MM.1S (cell line): ENCODE results near the gene B4GALT3.

Experiments used
- DNase-seq: peaks from one replicate; pipeline ENCODE4 v3.0.0-alpha.2; 2015
- H2AFZ ChIP-seq: fragments of 300-600 bp; sonication (generic); 2 replicates; pipeline ENCODE4 v1.6.0; 2016; ENCODE audit warnings: antibody characterized with exemption, low read length
- H3F3A ChIP-seq: fragments of 300-600 bp; sonication (generic); 2 replicates; pipeline ENCODE4 v1.6.1; 2016; ENCODE audit warnings: mild to moderate bottlenecking, antibody characterized with exemption, low read length, moderate library complexity, mixed read lengths; ENCODE audit not compliant: insufficient read depth
- H3K27ac ChIP-seq: fragments of 300-600 bp; sonication (generic); 2 replicates; pipeline ENCODE4 v1.5.1; 2016; ENCODE audit warnings: mild to moderate bottlenecking, low read length
- H3K27me3 ChIP-seq: fragments of 300-600 bp; sonication (generic); replicated peaks from 2 replicates; pipeline ENCODE4 v1.6.0; 2016; ENCODE audit warnings: low read length; ENCODE audit not compliant: insufficient read depth
- H3K36me3 ChIP-seq: fragments of 300-600 bp; sonication (generic); replicated peaks from 2 replicates; pipeline ENCODE4 v1.6.1; 2016; ENCODE audit warnings: mild to moderate bottlenecking, low read length, mixed read lengths; ENCODE audit not compliant: insufficient read depth
- H3K4me1 ChIP-seq: fragments of 300-600 bp; sonication (generic); 2 replicates; pipeline ENCODE4 v1.6.1; 2016; ENCODE audit warnings: low read length, mixed read lengths
- H3K4me2 ChIP-seq: fragments of 300-600 bp; sonication (generic); 2 replicates; pipeline ENCODE4 v1.6.0; 2016; ENCODE audit warnings: low read depth, low read length
- H3K4me3 ChIP-seq: fragments of 300-600 bp; sonication (generic); 2 replicates; pipeline ENCODE4 v1.5.1; 2016; ENCODE audit warnings: low read length, mixed read lengths
- H3K79me2 ChIP-seq: fragments of 300-600 bp; sonication (generic); 2 replicates; pipeline ENCODE4 v1.6.1; 2016; ENCODE audit warnings: mixed run types, low read length, mixed read lengths
- H3K9ac ChIP-seq: fragments of 300-600 bp; sonication (generic); 2 replicates; pipeline ENCODE4 v1.6.1; 2016; ENCODE audit warnings: low read length, mixed read lengths
- H3K9me2 ChIP-seq: fragments of 300-600 bp; sonication (generic); replicated peaks from 2 replicates; pipeline ENCODE4 v1.6.1; 2016; ENCODE audit warnings: mild to moderate bottlenecking, low read length, mixed read lengths; ENCODE audit not compliant: insufficient read depth
- H3K9me3 ChIP-seq: fragments of 300-600 bp; sonication (generic); replicated peaks from 2 replicates; pipeline ENCODE4 v1.6.1; 2016; ENCODE audit warnings: mild to moderate bottlenecking, low read length, mixed read lengths; ENCODE audit not compliant: insufficient read depth
- H4K20me1 ChIP-seq: fragments of 300-600 bp; sonication (generic); 2 replicates; pipeline ENCODE4 v1.6.1; 2016; ENCODE audit warnings: mild to moderate bottlenecking, low read length, moderate library complexity, mixed read lengths; ENCODE audit not compliant: insufficient read depth
- EZH2 ChIP-seq: fragments of 300-600 bp; sonication (generic); optimal IDR thresholded peaks from 2 replicates; pipeline ENCODE3; 2017; ENCODE audit warnings: low read depth, mild to moderate bottlenecking, antibody characterized with exemption, low read length, mixed read lengths
- EZH2phosphoT487 ChIP-seq: fragments of 300-600 bp; sonication (generic); IDR thresholded peaks from 2 replicates; pipeline ENCODE4 v1.6.1; 2018; ENCODE audit warnings: antibody characterized with exemption, low read length
- TF ChIP-seq, protein P1 (sequence below): fragments of 300-600 bp; sonication (generic); IDR thresholded peaks from 2 replicates; pipeline ENCODE4 v1.5.1; 2016; ENCODE audit warnings: antibody characterized with exemption, low read length, mixed read lengths

Gene B4GALT3

DNA sequence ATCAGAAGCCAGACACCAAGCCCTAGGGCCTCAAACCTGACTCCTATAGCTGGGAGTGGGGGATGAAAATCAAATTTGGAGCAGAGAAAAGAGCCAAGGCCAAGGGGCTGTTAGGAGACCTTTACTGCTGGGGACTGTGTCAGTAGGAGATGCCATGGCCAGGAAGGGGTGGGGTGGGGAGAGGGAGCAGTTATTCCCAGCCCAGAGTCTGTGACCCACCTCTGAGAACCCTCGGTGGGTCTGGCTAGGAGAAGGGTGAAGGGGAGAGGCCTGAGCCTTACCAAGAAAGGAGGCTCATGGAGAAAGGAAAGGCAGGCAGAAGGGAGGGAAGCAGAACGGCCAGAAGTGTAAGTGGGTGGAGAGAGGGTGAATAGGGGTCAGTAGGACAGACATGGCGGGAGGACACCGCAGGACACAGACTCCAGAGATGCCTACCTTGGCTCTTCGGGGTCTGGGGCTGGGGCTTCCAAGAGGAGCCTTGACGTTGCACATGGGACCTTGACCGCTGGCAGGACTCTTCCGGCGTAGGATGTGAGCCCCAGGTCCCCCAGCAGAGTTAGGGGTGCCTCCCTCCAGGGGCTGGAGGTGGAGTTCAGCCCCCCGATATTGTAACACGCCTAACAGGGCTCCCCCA, 20.4 kb upstream of the B4GALT3 start:
- DNase-seq: no peak
- Histone ChIP-seq H2AFZ (no peak overlapping the region), H3K4me1 (peaks cover 19% of the 10 kb centered on the region), H3K9me3 (no peaks in the 10 kb centered on the region), H3F3A (0 out of 2 replicates have a peak, but pooled peaks cover 4% of the 10 kb centered on the region), H3K4me2 (no peak overlapping the region), H3K79me2 (peaks cover 9% of the 10 kb centered on the region), H3K9ac (no peak overlapping the region), H3K36me3 (no peaks in the 10 kb centered on the region), H3K9me2 (no peaks in the 10 kb centered on the region), H3K4me3 (no peak overlapping the region), H4K20me1 (no peaks in the 10 kb centered on the region), H3K27ac (no peak overlapping the region), H3K27me3 (no peaks in the 10 kb centered on the region)
- TF ChIP-seq EZH2 (no peak), EZH2phosphoT487 (no peak)
- TF ChIP-seq, protein P1, sequence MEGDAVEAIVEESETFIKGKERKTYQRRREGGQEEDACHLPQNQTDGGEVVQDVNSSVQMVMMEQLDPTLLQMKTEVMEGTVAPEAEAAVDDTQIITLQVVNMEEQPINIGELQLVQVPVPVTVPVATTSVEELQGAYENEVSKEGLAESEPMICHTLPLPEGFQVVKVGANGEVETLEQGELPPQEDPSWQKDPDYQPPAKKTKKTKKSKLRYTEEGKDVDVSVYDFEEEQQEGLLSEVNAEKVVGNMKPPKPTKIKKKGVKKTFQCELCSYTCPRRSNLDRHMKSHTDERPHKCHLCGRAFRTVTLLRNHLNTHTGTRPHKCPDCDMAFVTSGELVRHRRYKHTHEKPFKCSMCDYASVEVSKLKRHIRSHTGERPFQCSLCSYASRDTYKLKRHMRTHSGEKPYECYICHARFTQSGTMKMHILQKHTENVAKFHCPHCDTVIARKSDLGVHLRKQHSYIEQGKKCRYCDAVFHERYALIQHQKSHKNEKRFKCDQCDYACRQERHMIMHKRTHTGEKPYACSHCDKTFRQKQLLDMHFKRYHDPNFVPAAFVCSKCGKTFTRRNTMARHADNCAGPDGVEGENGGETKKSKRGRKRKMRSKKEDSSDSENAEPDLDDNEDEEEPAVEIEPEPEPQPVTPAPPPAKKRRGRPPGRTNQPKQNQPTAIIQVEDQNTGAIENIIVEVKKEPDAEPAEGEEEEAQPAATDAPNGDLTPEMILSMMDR: no peak

DNA sequence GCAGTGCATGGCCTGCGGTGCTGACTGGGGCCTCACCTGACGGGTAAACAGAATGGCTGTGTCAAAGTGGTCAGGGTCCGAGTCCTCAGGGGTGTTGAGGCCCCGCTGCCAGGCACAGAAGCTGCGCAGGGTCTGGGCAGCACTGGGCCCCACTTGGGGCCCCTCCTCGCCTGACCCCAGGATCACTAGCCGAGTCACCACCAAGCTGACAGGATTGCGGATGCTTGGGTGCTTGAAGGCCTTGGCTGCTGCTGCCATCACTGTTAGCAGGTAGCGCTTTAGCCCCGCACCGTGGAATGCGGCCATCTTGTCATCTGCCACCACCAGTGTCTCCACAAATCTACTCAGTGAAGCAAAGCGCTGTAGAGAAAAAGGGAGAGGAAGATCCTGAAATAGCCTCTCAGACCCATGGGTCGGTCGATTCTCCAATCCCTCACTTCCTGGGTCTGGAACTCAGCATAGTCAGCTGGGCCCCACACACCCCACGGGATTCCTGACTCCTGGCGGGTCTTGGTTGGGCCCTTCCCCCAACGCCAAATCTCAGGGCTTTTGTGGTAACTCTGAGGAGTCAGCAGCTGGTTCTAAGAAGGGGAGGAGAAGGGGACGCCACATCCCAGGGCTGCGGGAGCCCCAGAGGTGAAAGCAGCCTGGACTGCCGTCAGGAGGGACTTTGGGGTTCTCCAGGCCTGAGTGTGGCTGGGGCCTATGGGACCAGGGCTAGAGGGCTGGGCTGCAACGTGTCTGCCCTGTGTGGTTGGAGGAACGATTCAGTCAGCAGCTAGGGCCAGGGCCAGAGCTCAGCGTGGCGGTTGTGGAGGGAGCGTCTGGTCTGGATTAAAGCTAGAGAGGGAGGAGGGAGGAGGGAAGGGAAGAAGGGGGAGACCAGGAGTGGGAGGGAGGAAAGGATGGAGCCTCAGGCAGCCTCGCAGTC, 19.5 kb upstream of the B4GALT3 start:
- Histone ChIP-seq H3K9me3 (no peaks in the 10 kb centered on the region), H3F3A (0 out of 2 replicates have a peak, but pooled peaks cover 4% of the 10 kb centered on the region), H4K20me1 (no peaks in the 10 kb centered on the region), H3K4me3 (no peak overlapping the region), H3K9me2 (no peaks in the 10 kb centered on the region), H3K36me3 (no peaks in the 10 kb centered on the region), H3K9ac (no peak overlapping the region), H2AFZ (no peak overlapping the region), H3K4me1 (peaks cover 20% of the 10 kb centered on the region), H3K27ac (no peak overlapping the region), H3K4me2 (no peak overlapping the region), H3K79me2 (peaks cover 2% of the 10 kb centered on the region; the same call in 1 of the 2 replicates), H3K27me3 (no peaks in the 10 kb centered on the region)
- TF ChIP-seq EZH2: no peak
- TF ChIP-seq, protein P1: no peak
- no peak for TF ChIP-seq EZH2phosphoT487
- DNase-seq: no peak

DNA sequence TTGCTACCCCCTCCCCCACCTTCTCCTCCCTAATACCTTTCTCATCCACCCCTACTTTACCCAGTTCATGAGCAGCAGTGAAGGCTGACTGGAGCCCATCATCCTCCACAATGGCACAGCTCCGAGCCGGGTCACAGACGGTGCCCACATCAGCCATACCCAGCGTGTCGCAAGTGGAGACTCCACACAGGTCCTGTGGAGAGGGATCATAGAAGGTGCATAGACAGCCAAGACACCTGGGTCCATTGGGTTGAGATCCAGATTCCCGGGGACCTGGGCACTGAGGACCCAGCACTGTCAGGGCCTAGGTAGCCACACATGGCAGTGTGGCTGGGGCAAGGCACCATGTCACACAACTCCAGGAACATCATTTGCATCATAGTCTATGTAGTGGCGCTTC, 18.8 kb upstream of the B4GALT3 start:
- Histone ChIP-seq H4K20me1 (no peaks in the 10 kb centered on the region), H3K4me2 (no peak overlapping the region), H3K9ac (no peak overlapping the region), H3K4me3 (no peak overlapping the region), H3K9me3 (no peaks in the 10 kb centered on the region), H3K9me2 (no peaks in the 10 kb centered on the region), H3K4me1 (peaks cover 13% of the 10 kb centered on the region), H2AFZ (no peak overlapping the region), H3K27ac (no peak overlapping the region), H3K36me3 (no peaks in the 10 kb centered on the region), H3F3A (0 out of 2 replicates have a peak, but pooled peaks cover 4% of the 10 kb centered on the region), H3K27me3 (no peaks in the 10 kb centered on the region), H3K79me2 (no peaks in the 10 kb centered on the region)
- no peak for TF ChIP-seq EZH2
- no peak for TF ChIP-seq EZH2phosphoT487
- TF ChIP-seq, protein P1: no peak
- DNase-seq: no peak
